Breast epithelium (tissue), 3 donors: Measurements from ENCODE around the gene BCL2L11.

Source experiments
- POLR2A ChIP-seq: fragments of 450-650 bp; IDR thresholded peaks from one replicate; pipeline ENCODE4 v1.6.1; 2016; ENCODE audit warnings: antibody characterized with exemption, mild to moderate bottlenecking, moderate library complexity
- POLR2AphosphoS5 ChIP-seq, 3 donors: sonication (generic); formaldehyde crosslinking; IDR thresholded peaks; one replicate each; pipeline ENCODE4 v1.6.1; 2017; ENCODE audit warnings: antibody characterized with exemption in 3 of 3
- TF ChIP-seq, protein P1 (sequence below), 3 donors: fragments of 450-650 bp; IDR thresholded peaks; one replicate each; pipeline ENCODE4 v1.5.1; 2016 to 2017; ENCODE audit warnings: antibody characterized with exemption in 3 of 3, mild to moderate bottlenecking in 3 of 3, moderate library complexity in 3 of 3

DNA sequence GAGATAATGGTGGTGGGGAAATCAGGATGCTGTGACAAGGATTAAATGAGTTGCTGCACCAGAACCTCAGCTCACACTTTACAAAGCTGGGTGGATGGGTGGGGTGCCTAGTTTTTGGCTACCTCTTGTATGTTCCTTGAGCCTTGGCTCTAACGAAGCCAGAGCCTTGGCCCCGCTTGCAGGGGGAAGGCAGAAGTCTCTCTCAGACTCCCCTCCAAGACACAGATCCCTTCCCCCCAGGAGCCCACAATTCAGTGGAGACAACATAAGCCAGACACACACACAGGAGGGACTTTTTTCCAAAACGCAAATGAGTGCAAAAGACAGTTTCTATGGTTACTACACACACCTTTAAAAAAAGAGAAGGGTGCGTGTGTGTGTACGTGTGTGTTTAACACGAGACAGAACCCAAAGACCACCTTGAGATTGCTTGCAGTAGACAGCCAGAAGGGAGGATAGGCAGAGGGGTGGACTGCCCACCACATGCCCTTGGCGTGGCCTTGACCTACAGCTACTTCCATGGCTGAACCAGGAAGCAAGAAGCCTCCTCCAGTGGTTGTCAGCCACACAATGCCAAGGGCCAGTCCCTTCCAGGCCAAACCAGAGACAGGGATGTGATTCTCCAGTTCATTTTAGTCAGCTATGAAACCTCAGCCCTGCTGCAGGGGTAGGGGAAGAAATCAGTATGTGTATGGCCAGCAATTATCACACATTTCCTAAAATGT is 70.3 kb downstream of the BCL2L11 start:
- TF ChIP-seq, protein P1, sequence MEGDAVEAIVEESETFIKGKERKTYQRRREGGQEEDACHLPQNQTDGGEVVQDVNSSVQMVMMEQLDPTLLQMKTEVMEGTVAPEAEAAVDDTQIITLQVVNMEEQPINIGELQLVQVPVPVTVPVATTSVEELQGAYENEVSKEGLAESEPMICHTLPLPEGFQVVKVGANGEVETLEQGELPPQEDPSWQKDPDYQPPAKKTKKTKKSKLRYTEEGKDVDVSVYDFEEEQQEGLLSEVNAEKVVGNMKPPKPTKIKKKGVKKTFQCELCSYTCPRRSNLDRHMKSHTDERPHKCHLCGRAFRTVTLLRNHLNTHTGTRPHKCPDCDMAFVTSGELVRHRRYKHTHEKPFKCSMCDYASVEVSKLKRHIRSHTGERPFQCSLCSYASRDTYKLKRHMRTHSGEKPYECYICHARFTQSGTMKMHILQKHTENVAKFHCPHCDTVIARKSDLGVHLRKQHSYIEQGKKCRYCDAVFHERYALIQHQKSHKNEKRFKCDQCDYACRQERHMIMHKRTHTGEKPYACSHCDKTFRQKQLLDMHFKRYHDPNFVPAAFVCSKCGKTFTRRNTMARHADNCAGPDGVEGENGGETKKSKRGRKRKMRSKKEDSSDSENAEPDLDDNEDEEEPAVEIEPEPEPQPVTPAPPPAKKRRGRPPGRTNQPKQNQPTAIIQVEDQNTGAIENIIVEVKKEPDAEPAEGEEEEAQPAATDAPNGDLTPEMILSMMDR (IDR thresholded peaks at IDR 0.05), result no peak
- TF ChIP-seq POLR2A (no peak), POLR2AphosphoS5 (IDR thresholded peaks at IDR 0.05) (no peak)
